GM23248 (cell line): ENCODE results near the gene ANXA5.

ENCODE experiments used
- EZH2 ChIP-seq: fragments of 200-600 bp; sonication (generic); IDR thresholded peaks from 2 replicates; pipeline ENCODE4 v1.6.1; 2018; ENCODE audit warnings: antibody characterized with exemption, mild to moderate bottlenecking; ENCODE audit not compliant: insufficient read depth, poor library complexity, severe bottlenecking
- EZH2phosphoT487 ChIP-seq: fragments of 200-600 bp; sonication (generic); IDR thresholded peaks from 2 replicates; pipeline ENCODE4 v1.6.1; 2018; ENCODE audit warnings: antibody characterized with exemption, moderate library complexity, mild to moderate bottlenecking, low read depth; ENCODE audit not compliant: insufficient read depth

GRCh38 chr4:121632636-121633035 is 64.1 kb downstream of the ANXA5 start:
- TF ChIP-seq EZH2: no peak
- no peak for TF ChIP-seq EZH2phosphoT487
